Stimulated activated naive CD4-positive, alpha-beta T cell (primary cell): ENCODE results near the gene CHFR.
"Not testable (repeated sequence)": the region's sequence is repeated elsewhere in the genome, so short reads cannot be mapped to it uniquely, and the experiment has no call there.

ENCODE experiments used
- DNase-seq, 6 experiments: peaks; one replicate each; lab custom pipeline; 2025; lab: John Stamatoyannopoulos, UW

Gene CHFR

DNA sequence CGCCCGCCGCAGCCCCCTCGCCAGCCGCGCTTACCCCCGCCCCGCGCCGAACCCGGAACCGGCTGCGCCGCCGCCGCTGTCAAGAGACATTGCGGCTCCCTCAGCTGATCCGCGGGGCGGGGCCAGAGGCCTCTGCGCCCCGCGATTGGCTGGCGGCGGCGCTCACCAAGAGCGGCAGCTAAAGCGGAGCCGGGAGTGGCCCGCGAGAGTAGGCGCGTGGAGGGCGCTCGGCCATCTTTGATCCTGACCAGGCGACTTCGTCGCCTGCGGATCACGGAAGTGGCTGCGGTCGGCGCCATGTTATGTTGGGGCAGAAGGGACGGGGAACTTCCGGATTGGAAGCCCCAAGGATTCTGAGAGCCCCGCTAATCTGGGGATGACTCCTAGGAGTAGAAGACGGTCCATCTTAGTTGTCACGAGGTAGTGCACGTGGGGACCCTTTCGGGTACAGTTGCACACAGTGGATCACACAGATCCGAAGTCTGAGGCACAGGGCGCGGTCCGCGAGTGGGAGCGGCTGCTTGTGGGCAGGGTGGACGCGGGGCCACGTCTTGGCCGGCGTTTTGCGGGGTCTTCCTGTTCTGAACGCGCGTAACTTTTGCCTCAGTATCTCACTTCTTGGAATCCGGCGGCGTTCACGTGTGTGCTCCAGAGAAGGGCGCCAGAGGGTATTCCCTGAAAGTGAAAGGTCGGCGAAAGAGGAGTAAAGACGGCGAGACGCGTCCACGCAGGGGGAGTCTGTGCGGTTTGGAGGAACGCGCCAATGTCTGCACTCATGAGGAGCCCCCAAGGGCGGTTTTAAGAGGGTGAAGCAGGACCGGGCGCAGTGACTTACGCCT, at the start of gene CHFR:
CHFR (minus strand) TSS at position 93 of the 839 bp plus-strand sequence. CDS start 277 bp downstream, outside the sequence.
- peak; percentile 83 to 93 (median 91) for DNase-seq

DNA sequence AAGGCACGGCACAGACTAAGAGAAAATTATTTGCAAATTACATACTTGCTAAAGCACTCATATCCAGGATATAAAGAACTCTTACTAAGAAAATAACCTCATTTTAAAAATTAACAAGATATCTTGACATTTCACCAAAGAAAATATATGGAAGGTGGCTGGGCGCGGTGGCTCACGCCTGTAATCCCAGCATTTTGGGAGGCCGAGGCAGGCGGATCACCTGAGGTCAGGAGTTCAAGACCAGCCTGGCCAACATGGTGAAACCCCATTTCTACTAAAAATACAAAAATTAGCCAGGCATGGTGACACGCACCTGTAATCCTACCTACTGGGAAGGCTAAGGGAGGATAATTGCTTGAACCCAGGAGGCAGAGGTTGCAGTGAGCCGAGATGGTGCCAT, 49.5 kb upstream of the CHFR start:
- not testable (repeated sequence) for DNase-seq

DNA sequence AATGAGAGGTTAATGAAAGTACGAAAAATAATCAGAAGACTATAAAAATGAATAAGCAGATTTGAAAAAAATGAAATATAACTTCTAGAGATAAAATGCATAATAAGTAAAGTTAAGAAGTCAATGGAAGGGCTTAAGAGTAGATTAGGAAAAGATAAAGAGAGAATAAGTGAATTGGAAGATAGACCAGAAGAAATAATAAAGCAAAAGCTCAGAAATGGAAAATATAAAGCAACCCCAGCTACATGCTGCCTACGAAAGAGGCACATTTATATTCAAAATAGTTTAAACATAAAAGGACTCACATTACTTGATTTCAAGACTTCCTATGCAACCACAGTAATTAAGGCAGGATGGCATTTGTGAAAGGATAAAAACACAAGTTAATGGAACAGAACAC, 48.8 kb upstream of the CHFR start:
- DNase-seq = no peak

GRCh38 chr12:132926415-132926833, 39.0 kb upstream of the CHFR start:
- no peak for DNase-seq

DNA sequence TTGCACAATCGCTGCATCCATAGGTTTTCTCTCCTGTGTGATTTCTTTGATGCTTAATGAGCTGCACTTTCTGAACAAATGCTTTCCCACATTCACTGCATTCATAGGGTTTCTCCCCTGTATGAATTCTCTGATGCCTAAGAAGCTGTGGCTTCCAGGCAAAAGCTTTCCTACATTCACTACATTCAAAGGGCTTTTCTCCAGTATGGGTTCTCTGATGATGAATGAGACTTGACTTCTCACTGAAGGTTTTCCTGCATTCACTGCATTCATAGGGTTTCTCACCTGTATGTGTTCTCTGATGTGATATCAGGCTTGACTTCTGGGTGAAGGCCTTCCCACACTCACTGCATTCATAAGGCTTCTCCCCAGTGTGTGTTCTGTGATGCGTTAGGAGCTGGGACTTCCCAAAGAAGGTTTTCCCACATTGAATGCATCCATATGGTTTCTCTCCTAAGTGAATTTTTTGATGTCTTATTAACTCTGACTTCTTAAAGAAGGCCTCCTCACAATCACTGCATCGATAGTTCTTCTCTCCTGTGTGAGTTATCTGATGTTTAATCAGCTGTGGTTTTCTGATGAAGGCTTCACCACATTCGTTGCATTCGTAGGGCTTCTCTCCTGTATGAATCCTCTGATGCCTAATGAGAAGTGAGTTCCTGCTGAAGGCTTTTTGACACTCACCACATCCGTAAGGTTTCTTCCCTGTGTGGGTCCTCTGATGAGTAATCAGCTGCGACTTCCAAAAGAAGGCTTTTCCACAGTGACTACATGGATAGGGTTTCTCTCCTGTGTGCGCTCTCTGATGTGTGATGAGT, 38.4 kb upstream of the CHFR start:
- DNase-seq = no peak

- DNase-seq = no peak
These were observed 37.0 kb upstream of the CHFR start for GRCh38 chr12:132924356-132924755.

GRCh38 chr12:132923356-132923909, 36.0 kb upstream of the CHFR start:
- DNase-seq = no peak

GRCh38 chr12:132922676-132923075, 35.3 kb upstream of the CHFR start:
- DNase-seq = no peak

DNA sequence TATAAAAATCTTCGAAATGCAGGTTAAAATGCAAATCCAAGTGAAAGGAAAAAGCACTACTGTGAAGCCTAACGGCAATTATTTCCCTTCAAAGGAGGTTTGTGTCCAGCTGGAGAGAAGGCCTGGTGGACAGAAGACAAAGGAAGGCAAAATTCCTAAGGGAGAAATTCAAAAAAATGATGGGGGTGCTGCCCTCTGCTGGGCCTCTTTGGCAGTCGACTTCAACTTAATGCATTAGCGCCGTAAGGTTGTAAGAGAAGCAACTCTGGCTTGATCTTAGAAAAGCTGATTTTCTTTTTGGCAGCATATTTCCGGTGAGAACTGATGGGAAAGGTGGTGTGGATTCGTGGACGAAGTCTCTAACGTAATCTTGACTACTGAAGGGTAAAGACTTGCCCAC, 34.3 kb upstream of the CHFR start:
- DNase-seq = no peak

DNA sequence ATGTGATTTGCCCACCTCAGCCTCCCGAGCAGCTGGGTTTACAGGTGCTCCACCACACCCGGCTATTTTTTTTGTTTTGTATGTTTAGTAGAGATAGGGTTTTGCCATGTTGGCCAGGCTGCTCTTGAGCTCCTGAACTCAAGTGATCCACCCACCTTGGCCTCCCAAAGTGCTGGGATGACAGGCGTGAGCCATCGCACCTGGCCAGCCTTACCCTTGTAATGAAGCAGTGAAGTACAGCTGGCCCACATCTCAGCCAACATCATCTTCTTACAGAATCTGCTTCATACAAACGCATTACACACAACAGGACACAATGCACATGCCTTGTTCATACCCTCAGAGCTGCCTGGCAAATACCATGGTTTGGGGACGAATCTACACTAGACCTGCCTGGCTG, 31.3 kb upstream of the CHFR start:
- DNase-seq = no peak

DNA sequence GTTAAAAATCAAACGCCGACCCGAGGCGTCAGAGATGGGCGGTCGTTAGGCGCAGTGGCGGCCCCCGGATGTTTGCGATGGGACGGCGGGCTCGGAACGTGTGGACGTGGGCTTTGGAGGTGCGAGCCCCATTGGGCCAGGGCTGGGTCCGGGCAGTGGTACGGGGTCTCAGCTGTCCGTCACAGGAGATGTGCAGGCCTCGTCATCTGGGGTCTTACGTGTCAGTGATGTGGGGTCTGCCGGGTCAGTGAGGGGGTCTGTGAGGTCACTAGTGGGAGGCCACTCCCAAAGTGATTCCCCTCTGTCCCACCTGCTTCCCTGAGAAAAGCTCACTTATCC, 21.6 kb upstream of the CHFR start:
- DNase-seq = no peak

GRCh38 chr12:132908145-132909029, 21.0 kb upstream of the CHFR start:
- DNase-seq = peak; percentile 88 to 99 (median 94)

- not testable (repeated sequence) for DNase-seq
These were observed 20.4 kb upstream of the CHFR start for GRCh38 chr12:132907789-132908144.

GRCh38 chr12:132907216-132907615, 19.8 kb upstream of the CHFR start:
- no peak for DNase-seq

- DNase-seq = peak; percentile 76 to 94 (median 86)
These were observed 17.4 kb upstream of the CHFR start for GRCh38 chr12:132904718-132905328.

DNA sequence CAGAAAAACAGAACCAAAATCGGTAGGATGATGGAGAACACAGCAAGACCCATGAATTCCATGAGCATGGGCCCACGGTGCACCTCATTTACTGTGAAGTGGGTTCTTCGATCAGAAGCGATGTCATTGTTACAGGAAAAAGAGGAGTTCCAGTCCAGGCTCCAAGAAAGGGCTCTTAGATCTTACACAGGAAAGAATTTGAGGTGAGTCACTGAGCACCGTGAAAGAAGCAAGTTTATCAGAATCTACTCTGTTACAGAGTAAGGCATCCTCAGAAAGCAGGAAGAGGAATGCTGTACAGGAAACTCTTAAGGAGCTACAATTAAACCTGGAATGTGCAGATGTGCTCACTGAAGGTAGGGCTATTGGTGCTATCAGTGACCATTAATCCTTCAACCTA, 11.6 kb upstream of the CHFR start:
- no peak for DNase-seq

GRCh38 chr12:132888852-132889251, 1.4 kb upstream of the CHFR start:
- no peak for DNase-seq

DNA sequence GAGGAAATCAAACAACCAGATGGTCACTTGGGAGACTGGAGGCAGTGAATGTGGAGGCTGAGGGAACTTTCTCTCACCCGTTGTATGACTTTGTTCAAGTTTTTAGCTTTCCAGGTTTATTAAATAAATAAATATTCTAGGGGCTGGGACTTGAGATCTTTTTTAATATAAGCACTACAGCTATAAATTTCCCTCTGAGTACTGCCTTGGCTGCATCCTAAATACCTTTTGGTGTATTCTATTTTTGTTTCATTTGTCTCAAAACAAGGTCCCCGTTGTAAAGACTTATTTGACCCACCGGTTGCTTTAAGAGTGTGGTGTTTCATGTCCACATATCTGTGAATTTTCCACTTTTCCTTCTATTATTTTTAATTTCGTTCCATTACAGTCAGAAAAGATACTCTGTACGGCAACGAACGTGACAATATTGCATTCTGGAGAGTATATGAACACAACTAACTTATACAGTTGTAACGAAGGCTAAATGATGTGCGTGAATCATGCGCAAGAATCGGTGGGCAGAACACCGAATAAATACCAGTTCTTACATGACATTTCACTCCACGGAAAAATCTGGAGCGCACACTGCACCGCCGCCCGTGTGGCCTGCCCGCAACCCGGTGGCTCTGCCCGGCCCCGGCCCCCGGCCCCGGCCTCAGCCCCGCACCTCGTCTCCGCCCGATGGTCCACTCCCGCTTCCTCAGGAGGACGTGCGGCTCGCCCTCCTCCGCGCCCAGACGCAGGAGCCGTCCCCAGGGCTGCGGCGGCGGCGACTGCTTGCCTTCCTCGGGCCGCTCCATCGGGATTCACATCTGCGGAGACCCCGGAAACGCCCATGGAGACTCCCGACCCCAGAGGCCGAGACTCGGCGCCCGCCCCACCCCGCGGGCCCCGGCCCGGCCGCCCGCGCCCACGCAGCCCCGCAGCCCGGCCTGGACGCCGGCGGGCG, 602 bp downstream of the CHFR start:
- DNase-seq = peak in 2 of 6 experiments; percentile 24 to 47

DNA sequence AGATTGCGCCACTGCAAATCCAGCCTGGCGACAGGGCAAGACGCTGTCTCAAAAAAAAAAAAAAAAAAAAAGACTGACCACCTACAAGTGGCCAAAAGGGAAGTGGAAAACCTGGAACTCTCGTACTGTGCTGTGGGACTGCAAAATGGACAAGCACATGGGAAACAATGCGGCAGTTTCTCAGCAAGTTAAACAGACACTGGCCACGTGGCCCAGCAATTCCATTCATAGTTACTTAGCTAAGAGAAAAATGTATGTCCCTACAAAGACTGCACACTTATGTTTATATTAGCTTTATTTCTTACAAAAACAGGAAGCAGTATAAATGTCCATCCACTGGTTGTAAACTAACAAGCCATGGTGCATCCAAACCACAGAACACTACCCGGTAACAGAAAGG, 5.6 kb downstream of the CHFR start:
- DNase-seq = no peak

DNA sequence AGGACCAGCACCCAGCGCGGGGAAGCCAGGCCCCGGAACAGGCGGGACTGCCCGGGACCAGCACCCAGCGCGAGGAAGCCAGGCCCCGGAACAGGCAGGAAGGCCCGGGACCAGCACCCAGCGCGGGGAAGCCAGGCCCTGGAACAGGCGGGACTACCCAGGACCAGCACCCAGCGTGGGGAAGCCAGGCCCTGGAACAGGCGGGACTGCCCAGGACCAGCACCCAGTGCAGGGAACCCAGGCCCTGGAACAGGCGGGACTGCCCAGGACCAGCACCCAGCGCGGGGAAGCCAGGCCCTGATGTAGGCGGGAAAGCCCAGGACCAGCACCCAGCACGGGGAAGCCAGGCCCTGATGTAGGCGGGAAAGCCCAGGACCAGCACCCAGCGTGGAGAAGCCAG, 12.8 kb downstream of the CHFR start:
- not testable (repeated sequence) for DNase-seq
